ENCODE data around the gene TBX21. TPM values are rescaled to one million over a fixed set of nuclear protein-coding genes. Genes with fewer than 3 reads are reported as not detected.
A peak's percentile ranks its signal among the peaks of the same experiment; 100 is the strongest.

TBX21 gene
- total and polyA plus RNA-seq, 2 of the 4 experiments (the other 2 are of a cell fraction) = not detected

DNA sequence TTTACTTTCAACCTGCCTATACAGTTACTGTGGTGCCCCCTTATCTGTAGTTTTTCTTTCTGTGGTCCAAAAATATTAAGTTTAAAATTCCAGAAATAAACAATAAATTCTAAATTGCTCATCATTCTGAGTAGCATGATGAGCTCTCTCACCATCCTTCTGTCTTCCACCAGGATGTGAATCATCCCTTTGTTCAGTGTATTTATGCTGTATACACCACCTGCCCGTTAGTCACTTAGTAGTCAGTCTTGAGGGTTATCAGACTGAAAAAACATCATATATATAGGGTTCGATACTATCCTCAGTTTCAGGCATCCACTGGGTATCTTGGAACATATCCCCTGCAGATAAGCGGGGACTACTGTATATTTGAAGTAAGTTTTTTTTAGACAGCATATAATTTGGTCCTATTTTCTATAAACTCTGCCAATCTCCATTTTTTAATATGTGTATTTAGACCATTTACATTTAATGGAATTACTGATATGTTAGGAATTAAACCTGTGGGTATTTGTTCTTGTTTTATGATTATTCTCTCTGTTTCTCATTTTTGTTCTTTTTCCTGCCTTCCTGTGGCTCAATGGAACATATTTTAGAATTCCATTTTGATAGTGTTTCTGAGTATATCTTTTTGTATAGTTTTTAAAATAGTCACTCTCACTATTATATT lies 31.0 kb downstream of the TBX21 start:
- H3K23ac ChIP-seq (ENCODE audit: low read depth, low read length) = no peak overlapping the region
- peaks cover 4% of the 10 kb centered on the region for H3K27me3 ChIP-seq (ENCODE audit: control insufficient read depth, insufficient read depth, low read length)
- no peaks in the 10 kb centered on the region for H3K36me3 ChIP-seq (ENCODE audit: control insufficient read depth, insufficient read depth, low read length)
- no peak overlapping the region for H2BK120ac ChIP-seq (ENCODE audit: low read depth, low read length)
- H3K14ac ChIP-seq (replicated peaks; ENCODE audit: low read depth, low read length) = no peak overlapping the region
- no peaks in the 10 kb centered on the region for H3K9me1 ChIP-seq (ENCODE audit: insufficient read depth, low read length)
- H3K4ac ChIP-seq (ENCODE audit: low read depth, low read length) = no peak overlapping the region
- H4K8ac ChIP-seq (ENCODE audit: low read depth in 2 of 2, low read length in 2 of 2) = no peak overlapping the region
- no peak overlapping the region for H2BK15ac ChIP-seq (ENCODE audit: low read depth, low read length)
- DNase-seq = peak; percentile 22
- no peak overlapping the region for H3K4me2 ChIP-seq (ENCODE audit: low read depth, low read length)
- no peak overlapping the region for H2BK20ac ChIP-seq (ENCODE audit: low read depth, low read length)
- no peaks in the 10 kb centered on the region for H4K20me1 ChIP-seq (ENCODE audit: insufficient read depth, low read length)
- no TSS peak for BruUV-seq (replicated peaks)
- H3K56ac ChIP-seq (ENCODE audit: extremely low read depth, insufficient read depth, low read length) = no peak overlapping the region
- no peak overlapping the region for H2AK5ac ChIP-seq (ENCODE audit: low read depth, low read length)
- H2BK5ac ChIP-seq (ENCODE audit: low read depth, low read length, poor library complexity, severe bottlenecking) = no peak overlapping the region
- no peak overlapping the region for H4K5ac ChIP-seq (ENCODE audit: low read depth, low read length)
- H2AFZ ChIP-seq (replicated peaks; ENCODE audit: low read length, poor library complexity) = no peak overlapping the region
- H3K79me1 ChIP-seq (ENCODE audit: low read depth in 1 of 2, low read length in 2 of 2) = no peaks in the 10 kb centered on the region
- no peak for ATAC-seq (ENCODE audit: low read depth)
- H3K4me1 ChIP-seq (ENCODE audit: control insufficient read depth, insufficient read depth, low read length) = no peaks in the 10 kb centered on the region
- H3K18ac ChIP-seq (ENCODE audit: low read depth, low read length) = no peak overlapping the region
- intact Hi-C loops (cut with micrococcal nuclease) (no loop called here), in situ Hi-C loops (cut with MboI; ENCODE audit: low sequenced_read_pairs) (no loop called here), dilution Hi-C loops (cut with HindIII; ENCODE audit: low sequenced_read_pairs, unreplicated experiment) (no loop called here)
- H3K9ac ChIP-seq (ENCODE audit: low read depth, low read length) = no peak overlapping the region
- H2AK9ac ChIP-seq (replicated peaks; ENCODE audit: low read depth, low read length, poor library complexity) = no peak overlapping the region
- no peak overlapping the region for H3K27ac ChIP-seq (ENCODE audit: insufficient read depth, low read length)
- ChIA-PET POLR2A (ENCODE audit: unreplicated experiment) (no interaction called here), CTCF (no interaction called here)
- no peak overlapping the region for H3K4me3 ChIP-seq (ENCODE audit: insufficient read depth, low read depth, low read length)
- no CpG with 5 or more reads among the region's 3 CpGs for WGBS, 2 experiments (ENCODE audit: extremely low coverage in 2 of 2, insufficient read length in 1 of 2)
- TF ChIP-seq, protein P1, sequence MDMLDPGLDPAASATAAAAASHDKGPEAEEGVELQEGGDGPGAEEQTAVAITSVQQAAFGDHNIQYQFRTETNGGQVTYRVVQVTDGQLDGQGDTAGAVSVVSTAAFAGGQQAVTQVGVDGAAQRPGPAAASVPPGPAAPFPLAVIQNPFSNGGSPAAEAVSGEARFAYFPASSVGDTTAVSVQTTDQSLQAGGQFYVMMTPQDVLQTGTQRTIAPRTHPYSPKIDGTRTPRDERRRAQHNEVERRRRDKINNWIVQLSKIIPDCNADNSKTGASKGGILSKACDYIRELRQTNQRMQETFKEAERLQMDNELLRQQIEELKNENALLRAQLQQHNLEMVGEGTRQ (IDR thresholded peaks at IDR 0.05; ENCODE audit: low read depth, low read length) = no peak
- no peak for TF ChIP-seq MAFK (IDR thresholded peaks at IDR 0.05; ENCODE audit: low read depth, low read length)
- no peak for TF ChIP-seq CEBPB (IDR thresholded peaks at IDR 0.05; ENCODE audit: low read depth, low read length)
- TF ChIP-seq, protein P2, sequence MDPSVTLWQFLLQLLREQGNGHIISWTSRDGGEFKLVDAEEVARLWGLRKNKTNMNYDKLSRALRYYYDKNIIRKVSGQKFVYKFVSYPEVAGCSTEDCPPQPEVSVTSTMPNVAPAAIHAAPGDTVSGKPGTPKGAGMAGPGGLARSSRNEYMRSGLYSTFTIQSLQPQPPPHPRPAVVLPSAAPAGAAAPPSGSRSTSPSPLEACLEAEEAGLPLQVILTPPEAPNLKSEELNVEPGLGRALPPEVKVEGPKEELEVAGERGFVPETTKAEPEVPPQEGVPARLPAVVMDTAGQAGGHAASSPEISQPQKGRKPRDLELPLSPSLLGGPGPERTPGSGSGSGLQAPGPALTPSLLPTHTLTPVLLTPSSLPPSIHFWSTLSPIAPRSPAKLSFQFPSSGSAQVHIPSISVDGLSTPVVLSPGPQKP (IDR thresholded peaks at IDR 0.05; ENCODE audit: borderline replicate concordance, low read depth, low read length) = no peak
- no peak for TF ChIP-seq CHD1 (IDR thresholded peaks at IDR 0.05; ENCODE audit: low read depth, low read length)
- TF ChIP-seq, protein P3, sequence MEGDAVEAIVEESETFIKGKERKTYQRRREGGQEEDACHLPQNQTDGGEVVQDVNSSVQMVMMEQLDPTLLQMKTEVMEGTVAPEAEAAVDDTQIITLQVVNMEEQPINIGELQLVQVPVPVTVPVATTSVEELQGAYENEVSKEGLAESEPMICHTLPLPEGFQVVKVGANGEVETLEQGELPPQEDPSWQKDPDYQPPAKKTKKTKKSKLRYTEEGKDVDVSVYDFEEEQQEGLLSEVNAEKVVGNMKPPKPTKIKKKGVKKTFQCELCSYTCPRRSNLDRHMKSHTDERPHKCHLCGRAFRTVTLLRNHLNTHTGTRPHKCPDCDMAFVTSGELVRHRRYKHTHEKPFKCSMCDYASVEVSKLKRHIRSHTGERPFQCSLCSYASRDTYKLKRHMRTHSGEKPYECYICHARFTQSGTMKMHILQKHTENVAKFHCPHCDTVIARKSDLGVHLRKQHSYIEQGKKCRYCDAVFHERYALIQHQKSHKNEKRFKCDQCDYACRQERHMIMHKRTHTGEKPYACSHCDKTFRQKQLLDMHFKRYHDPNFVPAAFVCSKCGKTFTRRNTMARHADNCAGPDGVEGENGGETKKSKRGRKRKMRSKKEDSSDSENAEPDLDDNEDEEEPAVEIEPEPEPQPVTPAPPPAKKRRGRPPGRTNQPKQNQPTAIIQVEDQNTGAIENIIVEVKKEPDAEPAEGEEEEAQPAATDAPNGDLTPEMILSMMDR (conservative IDR thresholded peaks at IDR 0.05; ENCODE audit: low read depth, low read length) = no peak
- TF ChIP-seq BHLHE40 (IDR thresholded peaks at IDR 0.05; ENCODE audit: low read depth, low read length) = no peak
- no peak for TF ChIP-seq RFX5 (IDR thresholded peaks at IDR 0.05; ENCODE audit: low read depth, low read length)
- H3K9me3 ChIP-seq (ENCODE audit: control insufficient read depth, insufficient read depth, low read length) = peaks cover 7% of the 10 kb centered on the region
- no peak overlapping the region for H4K91ac ChIP-seq (ENCODE audit: insufficient read depth, low read depth, low read length)

Data from IMR-90 (cell line).